Activated gamma-delta T cell (primary cell): ENCODE measurements around the gene DRG2.

Experiments used
- DNase-seq: peaks from one replicate; lab custom pipeline; 2025; lab: John Stamatoyannopoulos, UW

The DRG2 gene

GRCh38 chr17:18074566-18075272, 13.0 kb upstream of the DRG2 start:
- DNase-seq, result no peak

GRCh38 chr17:18076936-18077335, 10.8 kb upstream of the DRG2 start:
- no peak for DNase-seq

- DNase-seq, result no peak
Measured at GRCh38 chr17:18079543-18079942, 8.2 kb upstream of the DRG2 start.

GRCh38 chr17:18084256-18084655, 3.5 kb upstream of the DRG2 start:
- DNase-seq, result no peak

GRCh38 chr17:18089613-18090012, 1.9 kb downstream of the DRG2 start:
- no peak for DNase-seq

- no peak for DNase-seq
Measured at GRCh38 chr17:18093616-18094408, 6.1 kb downstream of the DRG2 start.

GRCh38 chr17:18094409-18094807, 6.7 kb downstream of the DRG2 start:
- DNase-seq, result no peak

- DNase-seq, result no peak
Measured at GRCh38 chr17:18099516-18099915, 11.8 kb downstream of the DRG2 start.

- no peak for DNase-seq
Measured at GRCh38 chr17:18100616-18101015, 12.9 kb downstream of the DRG2 start.

- DNase-seq, result no peak
Measured at GRCh38 chr17:18101828-18102227, 14.1 kb downstream of the DRG2 start.

- DNase-seq, result no peak
Measured at GRCh38 chr17:18102640-18103039, 14.9 kb downstream of the DRG2 start.

- DNase-seq, result no peak
Measured at GRCh38 chr17:18105027-18105426, 17.3 kb downstream of the DRG2 start.

GRCh38 chr17:18105595-18105994, 17.8 kb downstream of the DRG2 start:
- DNase-seq, result no peak

GRCh38 chr17:18106211-18106610, 18.5 kb downstream of the DRG2 start:
- DNase-seq, result no peak

- DNase-seq, result no peak
Measured at GRCh38 chr17:18107061-18107790, 19.5 kb downstream of the DRG2 start.

- no peak for DNase-seq
Measured at GRCh38 chr17:18107971-18108370, 20.2 kb downstream of the DRG2 start.

- DNase-seq, result no peak
Measured at GRCh38 chr17:18108401-18109312, 20.9 kb downstream of the DRG2 start, which contains the start of gene MYO15A. TSS of gene MYO15A (plus strand) at chr17:18108756. CDS start at chr17:18118801, 10,045 bp downstream.

- no peak for DNase-seq
Measured at GRCh38 chr17:18109935-18110485, 22.3 kb downstream of the DRG2 start.

- no peak for DNase-seq
Measured at GRCh38 chr17:18110636-18111145, 22.9 kb downstream of the DRG2 start.

GRCh38 chr17:18111330-18111971, 23.7 kb downstream of the DRG2 start:
- DNase-seq, result no peak
